A673 (cell line): ENCODE results near the gene F7. TPM values are rescaled to one million over a fixed set of nuclear protein-coding genes. Genes with fewer than 3 reads are reported as not detected.

Experiments used
- BruUV-seq: library from RNA; stranded (reverse); fragments of 400-500 nt; replicated peaks from 2 replicates; lab custom pipeline; 2021; lab: Mats Ljungman, UMichigan
- CTCF ChIA-PET: fragments of 300-600 bp; sonication (Branson Sonifier 250); formaldehyde crosslinking; loops from one replicate; lab custom pipeline; 2022; ENCODE audit warnings: antibody characterized with exemption; lab: Charles Lee
- POLR2A ChIA-PET: fragments of 300-600 bp; sonication (Branson Sonifier 250); formaldehyde crosslinking; loops from one replicate; lab custom pipeline; 2022; ENCODE audit warnings: antibody characterized with exemption; ENCODE audit not compliant: low non-redundant PET; lab: Charles Lee
- DNase-seq: peaks from one replicate; pipeline ENCODE4 v3.0.0-alpha.2; 2015; ENCODE audit warnings: low spot score
- H3K27ac ChIP-seq: fragments of 200-600 bp; sonication (generic); 2 replicates; pipeline ENCODE4 v1.5.1; 2016; ENCODE audit warnings: mixed run types, low read depth, mild to moderate bottlenecking, mixed read lengths, antibody characterized with exemption, low read length; ENCODE audit not compliant: poor library complexity, severe bottlenecking
- H3K27me3 ChIP-seq: fragments of 200-600 bp; sonication (generic); replicated peaks from 2 replicates; pipeline ENCODE4 v1.6.1; 2017; ENCODE audit warnings: mixed run types, low read depth, mild to moderate bottlenecking, mixed read lengths, antibody characterized with exemption, low read length; ENCODE audit not compliant: insufficient read depth, poor library complexity
- H3K36me3 ChIP-seq: fragments of 200-600 bp; sonication (generic); 2 replicates; pipeline ENCODE4 v1.6.1; 2016; ENCODE audit warnings: mixed run types, mild to moderate bottlenecking, mixed read lengths, antibody characterized with exemption, low read length; ENCODE audit not compliant: insufficient read depth, poor library complexity, severe bottlenecking
- H3K4me1 ChIP-seq: fragments of 200-600 bp; sonication (generic); 2 replicates; pipeline ENCODE4 v1.6.1; 2017; ENCODE audit warnings: mixed run types, mild to moderate bottlenecking, mixed read lengths, antibody characterized with exemption, low read length; ENCODE audit not compliant: insufficient read depth, poor library complexity, severe bottlenecking
- H3K4me3 ChIP-seq: fragments of 200-600 bp; sonication (generic); 2 replicates; pipeline ENCODE4 v1.5.1; 2016; ENCODE audit warnings: low read depth, mixed run types, mild to moderate bottlenecking, mixed read lengths, low read length; ENCODE audit not compliant: poor library complexity, severe bottlenecking
- H3K9me3 ChIP-seq: fragments of 200-600 bp; sonication (generic); 2 replicates; pipeline ENCODE4 v1.6.1; 2016; ENCODE audit warnings: mixed run types, low read depth, mild to moderate bottlenecking, mixed read lengths, antibody characterized with exemption, low read length; ENCODE audit not compliant: poor library complexity, severe bottlenecking
- CTCF ChIP-seq: fragments of 300-800, 200-600 bp; sonication (generic); conservative IDR thresholded peaks from 2 replicates; pipeline ENCODE4 v1.5.1; 2017; ENCODE audit warnings: low read depth, mild to moderate bottlenecking, antibody characterized with exemption, low read length, moderate library complexity, mixed read lengths
- EZH2 ChIP-seq: fragments of 200-600 bp; sonication (generic); IDR thresholded peaks from 2 replicates; pipeline ENCODE4 v1.6.1; 2017; ENCODE audit warnings: borderline replicate concordance, low read depth, mild to moderate bottlenecking, mixed read lengths, antibody characterized with exemption, low read length; ENCODE audit not compliant: poor library complexity, severe bottlenecking
- intact Hi-C: fragments of 100-400 bp; cut with micrococcal nuclease; formaldehyde crosslinking; loops from one replicate; pipeline ENCODE4 v1.10.0; 2022; ENCODE audit not compliant: unreplicated experiment
- total RNA-seq: library from RNA; stranded (reverse); gene quantifications from 2 replicates; pipeline ENCODE4 v1.2.3, GENCODE V29; 2021

The F7 gene
- total RNA-seq, 1 experiment from 2014 or later, result not detected

DNA sequence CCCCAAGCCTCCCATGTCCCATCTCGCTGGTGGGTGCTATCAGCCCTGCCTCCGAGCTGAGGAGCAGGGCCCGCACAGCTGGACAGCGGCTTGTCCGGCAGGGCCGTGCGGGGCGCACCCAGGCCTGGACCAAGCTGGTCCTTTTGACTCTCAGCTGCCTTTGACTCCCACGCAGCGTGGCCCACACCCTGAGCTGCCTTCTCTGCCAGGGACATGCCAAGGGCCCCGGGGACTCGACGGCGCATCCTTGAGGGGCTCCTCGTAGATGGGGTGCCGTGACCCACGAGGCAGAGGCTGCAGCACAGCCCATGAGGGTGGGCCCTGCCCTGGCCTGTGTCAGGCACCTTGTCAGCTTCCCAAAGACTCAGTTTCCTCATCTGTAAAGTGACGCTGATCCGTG lies 38.8 kb upstream of the F7 start:
- no peaks in the 10 kb centered on the region for H3K4me1 ChIP-seq
- no peak for DNase-seq
- peaks cover 5% of the 10 kb centered on the region for H3K27me3 ChIP-seq
- H3K4me3 ChIP-seq, result no peak overlapping the region
- POLR2A ChIA-PET, result no interaction called here
- intact Hi-C loops, result no loop called here
- no peak overlapping the region for H3K27ac ChIP-seq
- no peaks in the 10 kb centered on the region for H3K9me3 ChIP-seq
- H3K36me3 ChIP-seq, result no peaks in the 10 kb centered on the region
- CTCF ChIA-PET, result no interaction called here
- TF ChIP-seq EZH2, result no peak
- no TSS peak for BruUV-seq

GRCh38 chr13:113069861-113070805 lies 35.5 kb upstream of the F7 start:
- H3K4me3 ChIP-seq, result no peak overlapping the region
- H3K4me1 ChIP-seq, result no peaks in the 10 kb centered on the region
- POLR2A ChIA-PET, result no interaction called here
- intact Hi-C loops, result no loop called here
- DNase-seq, result no peak
- no peak for TF ChIP-seq EZH2
- TF ChIP-seq CTCF, result no peak
- CTCF ChIA-PET, result no interaction called here
- no peaks in the 10 kb centered on the region for H3K36me3 ChIP-seq
- BruUV-seq, result no TSS peak
- no peaks in the 10 kb centered on the region for H3K9me3 ChIP-seq
- H3K27me3 ChIP-seq, result no peaks in the 10 kb centered on the region
- H3K27ac ChIP-seq, result no peak overlapping the region

- H3K27me3 ChIP-seq, result no peaks in the 10 kb centered on the region
- ChIA-PET POLR2A (no interaction called here), CTCF (no interaction called here)
- no peaks in the 10 kb centered on the region for H3K4me1 ChIP-seq
- no peak overlapping the region for H3K27ac ChIP-seq
- no peak for TF ChIP-seq CTCF
- TF ChIP-seq EZH2, result no peak
- no TSS peak for BruUV-seq
- no peak overlapping the region for H3K4me3 ChIP-seq
- intact Hi-C loops, result no loop called here
- H3K36me3 ChIP-seq, result no peaks in the 10 kb centered on the region
- no peaks in the 10 kb centered on the region for H3K9me3 ChIP-seq
- no peak for DNase-seq
Measured at GRCh38 chr13:113070855-113071254, 34.7 kb upstream of the F7 start.

- no peak for DNase-seq
Measured at GRCh38 chr13:113072376-113072775, 33.2 kb upstream of the F7 start.

More at GRCh38 chr13:113072376-113072775, 33.2 kb upstream of the F7 start:
- intact Hi-C loops, result no loop called here
- TF ChIP-seq CTCF (no peak), EZH2 (no peak)
- CTCF ChIA-PET, result no interaction called here
- H3K36me3 ChIP-seq, result no peaks in the 10 kb centered on the region
- POLR2A ChIA-PET, result interaction anchor here (0.5 kb wide), 1 partner anchor 141 kb away, joined by 3 read pairs; no protein-coding TSS in a partner anchor
- H3K4me1 ChIP-seq, result no peaks in the 10 kb centered on the region
- no peak overlapping the region for H3K27ac ChIP-seq
- H3K27me3 ChIP-seq, result no peaks in the 10 kb centered on the region
- BruUV-seq, result no TSS peak
- no peak overlapping the region for H3K4me3 ChIP-seq
- H3K9me3 ChIP-seq, result no peaks in the 10 kb centered on the region
